Effector memory CD4-positive, alpha-beta T cell (primary cell): ENCODE measurements around the gene KLHL5.

Experiments used
- DNase-seq, 3 donors: peaks; one replicate each; pipeline ENCODE4 v3.0.0-alpha.2; 2020
- H3K27ac ChIP-seq: 2 replicates; pipeline ENCODE4 v1.7.0; 2013; ENCODE audit warnings: mild to moderate bottlenecking, low read length, moderate library complexity; ENCODE audit not compliant: insufficient read depth, poor library complexity, severe bottlenecking
- H3K27me3 ChIP-seq: replicated peaks from 2 replicates; pipeline ENCODE4 v1.7.0; 2013; ENCODE audit warnings: mild to moderate bottlenecking, low read length; ENCODE audit not compliant: insufficient read depth, control insufficient read depth, poor library complexity, severe bottlenecking
- H3K36me3 ChIP-seq: 2 replicates; pipeline ENCODE4 v1.7.0; 2013; ENCODE audit warnings: mild to moderate bottlenecking, low read length, moderate library complexity; ENCODE audit not compliant: control insufficient read depth, insufficient read depth
- H3K4me1 ChIP-seq: 2 replicates; pipeline ENCODE4 v1.7.0; 2013; ENCODE audit warnings: low read length, mild to moderate bottlenecking; ENCODE audit not compliant: control insufficient read depth, insufficient read depth, poor library complexity, severe bottlenecking
- H3K4me3 ChIP-seq: 2 replicates; pipeline ENCODE4 v1.7.0; 2013; ENCODE audit warnings: low read length, low read depth, mild to moderate bottlenecking; ENCODE audit not compliant: insufficient read depth, poor library complexity, severe bottlenecking
- H3K9me3 ChIP-seq: 2 replicates; pipeline ENCODE4 v1.7.0; 2013; ENCODE audit warnings: mild to moderate bottlenecking, low read length, moderate library complexity; ENCODE audit not compliant: control insufficient read depth

Gene KLHL5

GRCh38 chr4:39051492-39051891 lies 10.5 kb upstream of the KLHL5 start:
- Histone ChIP-seq H3K4me1 (peaks cover 16% of the 10 kb centered on the region), H3K27me3 (no peaks in the 10 kb centered on the region), H3K36me3 (no peaks in the 10 kb centered on the region), H3K4me3 (no peak overlapping the region), H3K9me3 (no peaks in the 10 kb centered on the region), H3K27ac (no peak overlapping the region)
- no peak for DNase-seq

GRCh38 chr4:39053983-39054382 lies 8.0 kb upstream of the KLHL5 start:
- DNase-seq: no peak
- Histone ChIP-seq H3K9me3 (no peaks in the 10 kb centered on the region), H3K4me3 (no peak overlapping the region), H3K27me3 (no peaks in the 10 kb centered on the region), H3K36me3 (no peaks in the 10 kb centered on the region), H3K27ac (no peak overlapping the region), H3K4me1 (no peaks in the 10 kb centered on the region)

- H3K9me3 ChIP-seq: no peaks in the 10 kb centered on the region
- H3K27ac ChIP-seq: no peak overlapping the region
- no peaks in the 10 kb centered on the region for H3K36me3 ChIP-seq
- H3K4me3 ChIP-seq: no peak overlapping the region
- no peak for DNase-seq
- H3K4me1 ChIP-seq: no peaks in the 10 kb centered on the region
- no peaks in the 10 kb centered on the region for H3K27me3 ChIP-seq
These were observed 7.5 kb upstream of the KLHL5 start for GRCh38 chr4:39054497-39054896.

- no peak for DNase-seq
- Histone ChIP-seq H3K27ac (no peak overlapping the region), H3K4me3 (no peak overlapping the region), H3K27me3 (no peaks in the 10 kb centered on the region), H3K36me3 (no peaks in the 10 kb centered on the region), H3K4me1 (no peaks in the 10 kb centered on the region), H3K9me3 (no peaks in the 10 kb centered on the region)
These were observed 6.0 kb upstream of the KLHL5 start for GRCh38 chr4:39056023-39056422.

GRCh38 chr4:39061457-39061856 lies 575 bp upstream of the KLHL5 start:
- no peak for DNase-seq
- Histone ChIP-seq H3K4me1 (no peaks in the 10 kb centered on the region), H3K27me3 (no peaks in the 10 kb centered on the region), H3K9me3 (no peaks in the 10 kb centered on the region), H3K36me3 (no peaks in the 10 kb centered on the region), H3K27ac (no peak overlapping the region), H3K4me3 (no peak overlapping the region)

- H3K36me3 ChIP-seq: no peaks in the 10 kb centered on the region
These were observed 702 bp downstream of the KLHL5 start for GRCh38 chr4:39062770-39063097.

GRCh38 chr4:39063430-39063829 lies 1.4 kb downstream of the KLHL5 start:
- H3K4me3 ChIP-seq: no peak overlapping the region
- no peaks in the 10 kb centered on the region for H3K36me3 ChIP-seq
- H3K9me3 ChIP-seq: no peaks in the 10 kb centered on the region
- no peak overlapping the region for H3K27ac ChIP-seq
- no peak for DNase-seq
- H3K4me1 ChIP-seq: no peaks in the 10 kb centered on the region
- no peaks in the 10 kb centered on the region for H3K27me3 ChIP-seq

More at GRCh38 chr4:39062770-39063097, 702 bp downstream of the KLHL5 start:
- Histone ChIP-seq H3K4me3 (no peak overlapping the region), H3K9me3 (no peaks in the 10 kb centered on the region), H3K27ac (no peak overlapping the region), H3K4me1 (no peaks in the 10 kb centered on the region), H3K27me3 (no peaks in the 10 kb centered on the region)
- DNase-seq: no peak

GRCh38 chr4:39066371-39066770 lies 4.3 kb downstream of the KLHL5 start:
- H3K4me1 ChIP-seq: no peaks in the 10 kb centered on the region
- H3K4me3 ChIP-seq: no peak overlapping the region
- no peaks in the 10 kb centered on the region for H3K9me3 ChIP-seq
- H3K27ac ChIP-seq: no peak overlapping the region
- no peaks in the 10 kb centered on the region for H3K27me3 ChIP-seq
- no peak for DNase-seq
- H3K36me3 ChIP-seq: no peaks in the 10 kb centered on the region

- no peaks in the 10 kb centered on the region for H3K4me1 ChIP-seq
- no peaks in the 10 kb centered on the region for H3K9me3 ChIP-seq
- no peaks in the 10 kb centered on the region for H3K27me3 ChIP-seq
- no peak for DNase-seq
- no peak overlapping the region for H3K4me3 ChIP-seq
- no peaks in the 10 kb centered on the region for H3K36me3 ChIP-seq
- no peak overlapping the region for H3K27ac ChIP-seq
These were observed 5.0 kb downstream of the KLHL5 start for GRCh38 chr4:39067031-39067430.

GRCh38 chr4:39067451-39067850 lies 5.4 kb downstream of the KLHL5 start:
- no peak for DNase-seq
- H3K36me3 ChIP-seq: no peaks in the 10 kb centered on the region
- no peaks in the 10 kb centered on the region for H3K4me1 ChIP-seq
- no peak overlapping the region for H3K27ac ChIP-seq
- H3K4me3 ChIP-seq: no peak overlapping the region
- no peaks in the 10 kb centered on the region for H3K27me3 ChIP-seq
- no peaks in the 10 kb centered on the region for H3K9me3 ChIP-seq

GRCh38 chr4:39068907-39069306 lies 6.9 kb downstream of the KLHL5 start:
- Histone ChIP-seq H3K27ac (no peak overlapping the region), H3K36me3 (no peaks in the 10 kb centered on the region), H3K4me1 (no peaks in the 10 kb centered on the region), H3K9me3 (no peaks in the 10 kb centered on the region), H3K4me3 (no peak overlapping the region), H3K27me3 (no peaks in the 10 kb centered on the region)
- no peak for DNase-seq
